CD4-positive, alpha-beta T cell treated with Interleukin-6 at 100 ng/mL for 8 hours (primary cell): ENCODE measurements around the gene CSK.
A peak's percentile ranks its signal among the peaks of the same experiment; 100 is the strongest.
"Not testable (repeated sequence)": the region's sequence is repeated elsewhere in the genome, so short reads cannot be mapped to it uniquely, and the experiment has no call there.

Experiments
- DNase-seq: peaks from one replicate; pipeline ENCODE4 v3.0.0-alpha.2; 2020; ENCODE audit warnings: mixed read lengths, low spot score

Gene CSK

DNA sequence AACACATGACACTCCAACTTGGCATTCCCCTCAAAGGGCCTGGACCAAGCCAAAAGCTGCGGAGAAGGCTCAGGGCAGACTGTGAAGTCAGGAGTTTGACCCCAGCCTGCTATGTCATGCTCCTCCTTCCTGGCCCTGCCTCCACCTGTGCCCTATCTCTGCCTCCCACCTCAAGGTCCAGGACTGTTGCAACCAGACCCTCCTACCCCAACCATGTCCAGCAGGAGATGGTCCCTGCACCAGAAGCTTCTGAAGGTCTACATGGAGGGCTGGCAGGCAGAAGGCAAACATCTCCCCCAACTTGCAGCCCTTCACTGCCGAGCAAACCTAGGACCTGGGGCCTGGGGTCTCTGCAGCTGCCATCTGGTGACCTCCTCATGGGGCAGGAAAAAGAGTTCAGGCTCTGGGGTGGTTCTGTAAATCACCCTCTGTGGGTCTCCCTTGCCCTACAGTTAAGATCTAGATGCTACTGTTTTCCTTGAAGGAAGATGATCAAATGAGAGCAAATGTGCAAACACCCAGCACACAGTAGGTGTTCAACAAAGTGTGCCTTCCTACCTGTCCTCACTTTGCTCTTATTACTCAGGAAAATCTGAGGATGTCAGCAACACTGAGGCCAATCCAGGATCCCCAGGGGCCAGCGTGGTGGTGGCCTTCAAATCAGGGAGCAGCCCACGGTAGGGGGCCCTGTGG is 11.5 kb upstream of the CSK start:
- no peak for DNase-seq

DNA sequence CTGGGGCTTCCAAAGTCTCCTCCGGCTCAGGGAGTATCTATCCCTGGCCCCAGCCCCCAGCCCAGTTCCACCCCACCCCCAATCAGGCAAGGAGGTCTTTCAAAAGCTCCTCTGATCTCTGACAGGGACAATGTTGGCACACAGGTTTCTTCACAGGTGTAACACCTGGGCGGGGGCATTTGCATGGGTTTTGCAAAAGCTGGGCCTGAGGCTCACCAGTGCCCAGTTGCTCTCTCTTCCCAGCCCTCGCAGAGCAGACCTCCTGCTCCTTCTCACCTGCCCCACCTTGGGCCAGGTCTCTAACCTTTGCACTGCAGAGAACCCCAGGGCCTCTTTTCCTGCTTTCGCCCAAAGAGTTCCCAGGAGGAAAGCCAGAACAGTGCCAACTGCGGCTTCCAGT is 8.6 kb upstream of the CSK start:
- DNase-seq = no peak

DNA sequence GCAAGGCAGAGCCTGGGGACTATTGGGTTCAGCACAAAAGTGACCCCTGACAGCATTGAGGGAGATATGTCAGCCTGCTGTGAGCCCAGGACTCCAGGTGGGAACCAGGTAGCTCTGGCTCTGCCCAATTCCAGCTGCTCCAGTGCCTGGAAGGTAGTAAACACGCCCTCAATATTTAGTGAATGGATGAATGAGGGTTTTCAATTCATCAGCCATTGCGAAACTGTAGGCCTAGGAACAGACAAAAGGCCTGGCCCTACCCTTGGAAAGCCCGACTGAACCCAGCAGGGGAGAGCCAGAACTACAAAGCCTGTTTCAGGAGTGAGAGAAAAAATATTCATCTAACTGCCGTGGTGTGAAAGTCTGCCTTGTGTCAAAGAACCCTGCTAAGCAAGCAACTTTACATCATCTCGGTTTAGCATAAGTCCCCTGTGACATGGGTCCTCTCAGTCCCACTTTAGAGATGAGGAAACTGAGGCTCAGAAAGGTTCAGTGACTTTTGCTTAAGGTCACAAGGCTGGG is 8.1 kb upstream of the CSK start:
- DNase-seq = no peak

DNA sequence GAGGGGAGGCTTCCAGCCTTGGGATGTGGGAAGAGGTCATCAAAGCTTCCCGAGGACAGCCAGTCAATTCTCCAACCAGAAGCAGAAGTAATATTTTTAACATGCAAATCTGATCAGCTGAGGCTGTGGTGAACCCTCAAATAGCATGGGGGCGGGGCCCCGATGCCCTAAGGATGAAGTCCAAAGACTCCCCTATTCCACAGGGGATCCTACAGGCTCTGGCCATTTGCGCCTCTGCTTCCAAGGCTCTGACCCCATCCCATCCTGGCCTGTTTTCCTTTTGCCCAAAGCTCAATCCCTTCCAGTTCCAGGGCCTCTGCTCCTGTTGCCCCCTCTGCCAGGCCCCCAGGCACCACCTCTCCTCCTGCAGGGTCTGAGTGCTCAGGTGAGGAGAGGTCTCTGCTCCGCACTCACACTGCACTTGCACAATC is 6.7 kb upstream of the CSK start:
- DNase-seq = no peak

DNA sequence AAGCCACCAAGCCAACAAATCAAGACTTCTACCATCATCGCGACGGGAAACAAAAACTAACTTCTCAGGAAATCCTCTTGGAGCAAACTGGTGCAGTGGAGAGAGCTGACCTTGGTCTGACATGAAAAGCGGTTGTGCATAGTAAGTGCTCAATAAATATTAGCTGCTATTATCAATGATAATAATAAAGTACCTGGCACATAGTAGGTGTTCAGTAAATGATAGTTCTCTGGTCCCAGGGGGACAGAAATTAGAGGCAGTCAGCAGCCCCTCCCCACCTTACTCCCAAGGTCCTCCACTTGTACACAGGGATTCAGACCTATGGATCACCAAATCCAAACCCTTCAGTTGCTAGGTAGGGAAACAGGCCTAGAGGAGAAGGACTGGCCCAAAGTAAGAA is 6.0 kb upstream of the CSK start:
- DNase-seq = no peak

DNA sequence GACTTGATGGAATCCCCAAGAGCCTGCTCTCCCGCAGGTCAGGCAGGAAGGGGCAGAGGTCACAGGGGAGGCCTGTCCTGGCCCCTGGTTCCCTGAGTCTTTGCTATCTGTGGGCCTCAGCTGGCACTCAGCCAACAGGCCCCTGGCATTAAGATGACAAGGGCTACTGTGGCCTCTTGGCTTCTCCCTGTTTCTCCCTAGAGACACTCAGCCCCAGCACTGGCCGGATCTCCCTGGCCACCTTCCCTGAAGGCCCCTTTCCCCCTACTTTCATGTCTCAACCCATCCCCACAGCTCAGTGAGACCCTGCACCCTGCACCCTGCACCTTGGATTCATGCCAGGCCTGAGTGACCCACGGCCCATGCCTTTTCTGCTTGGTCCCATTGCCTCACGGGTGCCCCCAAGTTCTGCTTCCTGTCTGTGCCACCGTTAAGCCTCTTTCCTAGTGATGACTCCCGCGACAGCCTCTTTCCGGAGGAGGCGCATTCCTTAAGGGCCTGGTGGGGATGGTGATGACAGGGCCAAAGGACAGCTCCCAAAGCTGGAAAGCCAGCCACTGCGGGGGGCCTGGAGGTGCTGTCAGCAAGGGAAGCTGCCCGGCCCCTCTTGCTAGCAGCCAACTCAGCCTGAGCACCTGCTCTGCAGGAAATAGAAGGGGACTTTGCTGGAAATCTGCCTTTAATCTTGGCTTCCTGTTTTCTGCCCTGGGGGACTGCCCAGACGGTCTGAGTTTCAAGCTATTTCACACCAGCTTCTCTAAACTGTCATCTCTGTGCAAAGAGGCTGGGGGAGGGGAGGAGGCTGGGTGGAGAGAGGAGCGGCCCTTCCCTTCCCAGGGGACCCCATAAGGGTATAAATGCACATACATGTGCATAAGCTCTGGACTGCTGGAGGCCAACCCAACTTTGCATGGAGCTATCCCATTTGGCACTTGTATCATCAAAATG is 4.8 kb upstream of the CSK start:
- peak; percentile 83 for DNase-seq

DNA sequence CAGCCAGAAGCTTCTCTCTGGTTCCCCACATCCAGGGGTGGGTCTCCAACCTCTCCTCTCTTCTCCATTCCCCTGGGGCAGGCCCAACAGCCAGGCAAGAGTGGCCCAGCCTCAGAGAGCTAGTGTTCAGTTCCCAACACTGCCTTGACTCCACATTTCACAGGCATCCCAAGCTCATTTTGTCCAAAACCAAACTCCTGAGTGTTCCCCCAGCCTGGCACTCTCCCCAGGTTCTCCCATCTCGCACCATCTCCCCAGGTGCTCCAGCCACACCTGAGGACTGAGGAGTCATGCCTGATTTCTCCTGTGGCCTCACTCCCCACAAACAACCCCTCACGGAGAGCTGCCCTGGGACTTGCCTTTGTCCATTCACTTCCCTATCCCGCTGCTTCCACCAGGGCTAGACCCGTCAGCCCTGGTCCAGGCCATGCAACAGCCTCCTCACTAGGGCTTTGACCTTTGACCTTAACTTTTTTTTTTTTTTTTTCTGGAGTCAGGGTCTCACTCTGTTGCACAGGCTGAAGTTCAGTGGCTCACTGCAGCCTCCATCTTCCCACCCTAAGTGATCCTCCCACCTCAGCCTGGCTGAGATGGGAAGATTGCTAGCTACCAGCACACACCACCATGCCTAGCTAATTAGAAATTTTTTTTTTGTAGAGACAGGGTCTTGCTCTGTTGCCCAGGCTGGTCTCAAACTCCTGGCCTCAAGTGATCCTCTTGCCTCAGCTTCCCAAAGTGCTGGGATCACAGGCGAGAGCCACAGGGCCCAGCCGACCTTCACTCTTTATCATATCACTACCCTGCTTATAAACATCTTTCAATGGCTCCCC is 3.9 kb upstream of the CSK start:
- no peak for DNase-seq

DNA sequence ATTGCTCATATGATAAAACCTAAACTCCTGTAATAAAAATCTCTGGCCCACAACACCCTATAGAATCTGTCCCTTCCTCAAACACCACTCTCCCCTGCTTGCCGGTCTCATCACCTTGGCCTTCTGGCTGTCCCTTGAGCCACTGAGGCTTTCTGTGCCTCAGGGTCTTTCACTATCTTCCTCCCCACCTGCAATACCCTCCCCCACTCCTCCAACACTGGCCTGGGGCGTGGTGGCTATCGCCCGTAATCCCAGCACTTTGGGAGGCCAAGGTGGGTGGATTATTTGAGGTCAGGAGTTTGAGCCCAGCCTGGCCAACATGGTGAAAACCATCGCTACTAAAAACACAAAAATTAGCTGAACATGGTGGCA is 3.3 kb upstream of the CSK start:
- no peak for DNase-seq

DNA sequence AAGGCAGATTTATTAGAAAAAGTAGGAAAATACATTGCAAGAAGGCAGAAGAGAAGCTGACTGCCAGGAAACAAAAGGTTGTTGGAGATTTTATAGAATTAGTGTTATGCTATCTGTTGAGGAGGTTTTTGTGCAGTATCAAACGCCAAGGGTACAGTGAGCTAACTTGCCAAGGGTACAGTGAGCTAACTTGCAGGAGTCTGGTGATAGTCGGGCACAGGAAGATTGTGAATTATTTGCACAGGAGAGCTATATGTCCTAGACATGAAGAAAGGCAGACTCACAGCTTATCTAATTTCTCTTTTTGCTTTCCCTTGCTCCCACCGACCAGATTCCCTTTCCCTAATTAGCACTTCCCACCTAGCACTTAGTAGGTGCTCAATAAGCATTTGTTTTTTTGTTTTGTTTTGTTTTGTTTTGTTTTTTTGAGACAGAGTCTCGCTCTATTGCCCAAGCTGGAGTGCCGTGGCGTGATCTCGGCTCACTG is 2.7 kb upstream of the CSK start:
- DNase-seq = no peak

DNA sequence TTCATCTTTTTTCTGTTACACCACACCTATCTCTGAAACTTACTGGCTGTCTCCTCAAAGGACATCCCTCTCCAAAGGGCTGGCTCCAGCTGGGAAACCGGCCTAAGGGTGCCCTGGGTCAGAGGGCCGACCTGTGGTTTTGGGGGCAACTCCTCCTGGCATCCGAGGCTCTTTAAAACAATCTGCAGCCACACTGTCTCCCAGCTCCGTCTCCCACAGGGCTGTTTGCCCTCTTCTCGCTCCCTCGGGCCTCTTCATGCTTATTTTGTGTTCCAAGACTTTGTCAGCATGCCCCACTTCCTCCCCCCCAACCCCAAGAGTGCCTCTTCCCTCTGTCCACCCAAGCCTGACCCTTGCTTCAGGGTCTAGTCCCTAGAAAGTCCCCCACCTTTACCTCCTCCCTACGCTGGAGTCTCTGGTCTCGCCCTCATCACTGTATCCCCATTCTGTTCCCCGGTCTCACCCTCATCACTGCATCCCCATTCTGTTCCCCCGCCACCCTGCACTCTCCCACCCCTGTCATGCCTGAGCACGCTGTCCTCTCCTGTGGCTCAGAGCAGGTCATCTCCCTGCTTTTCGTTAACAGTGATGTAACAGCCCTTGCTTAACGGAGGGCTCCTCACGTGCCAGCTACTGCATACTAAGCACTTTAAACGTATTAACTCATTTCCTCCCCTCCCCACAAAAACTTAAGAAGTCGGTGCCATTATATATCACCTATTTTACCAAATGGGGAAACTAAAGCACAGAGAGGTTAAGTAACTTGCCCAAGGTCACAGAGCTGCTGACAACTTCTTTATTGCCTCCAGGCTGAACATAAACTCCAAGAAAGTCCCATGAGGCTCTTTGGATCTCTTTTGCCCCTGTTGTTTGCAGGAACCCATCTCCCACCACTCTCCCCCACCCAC is 1.1 kb upstream of the CSK start:
- DNase-seq = peak; percentile 66

DNA sequence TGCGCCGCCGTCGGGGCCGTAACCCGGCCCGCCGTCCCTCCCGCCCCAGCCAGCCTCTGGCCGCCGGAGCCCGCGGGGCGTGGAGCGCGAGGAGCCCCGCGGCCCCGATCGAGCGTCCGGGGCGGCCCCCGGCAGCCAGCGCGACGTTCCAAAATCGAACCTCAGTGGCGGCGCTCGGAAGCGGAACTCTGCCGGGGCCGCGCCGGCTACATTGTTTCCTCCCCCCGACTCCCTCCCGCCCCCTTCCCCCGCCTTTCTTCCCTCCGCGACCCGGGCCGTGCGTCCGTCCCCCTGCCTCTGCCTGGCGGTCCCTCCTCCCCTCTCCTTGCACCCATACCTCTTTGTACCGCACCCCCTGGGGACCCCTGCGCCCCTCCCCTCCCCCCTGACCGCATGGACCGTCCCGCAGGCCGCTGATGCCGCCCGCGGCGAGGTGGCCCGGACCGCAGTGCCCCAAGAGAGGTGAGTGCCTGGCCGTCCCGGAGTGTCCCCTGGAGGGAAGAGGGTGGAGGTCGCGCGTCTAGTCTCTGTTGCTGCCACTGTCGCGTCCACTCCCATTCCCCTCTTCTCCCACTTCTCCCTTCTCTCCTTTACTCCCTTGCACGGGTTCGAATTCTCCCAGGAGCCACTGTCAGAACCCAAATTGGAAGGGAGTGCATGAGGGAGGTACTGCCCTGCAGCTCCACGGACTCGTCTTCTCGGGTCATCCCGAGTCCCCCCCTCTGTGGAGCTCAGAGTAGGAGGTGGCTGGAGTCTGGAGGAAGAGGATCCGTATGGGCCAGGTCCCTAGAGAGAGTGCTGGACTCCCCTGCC is 585 bp downstream of the CSK start:
- peak; percentile 68 for DNase-seq

DNA sequence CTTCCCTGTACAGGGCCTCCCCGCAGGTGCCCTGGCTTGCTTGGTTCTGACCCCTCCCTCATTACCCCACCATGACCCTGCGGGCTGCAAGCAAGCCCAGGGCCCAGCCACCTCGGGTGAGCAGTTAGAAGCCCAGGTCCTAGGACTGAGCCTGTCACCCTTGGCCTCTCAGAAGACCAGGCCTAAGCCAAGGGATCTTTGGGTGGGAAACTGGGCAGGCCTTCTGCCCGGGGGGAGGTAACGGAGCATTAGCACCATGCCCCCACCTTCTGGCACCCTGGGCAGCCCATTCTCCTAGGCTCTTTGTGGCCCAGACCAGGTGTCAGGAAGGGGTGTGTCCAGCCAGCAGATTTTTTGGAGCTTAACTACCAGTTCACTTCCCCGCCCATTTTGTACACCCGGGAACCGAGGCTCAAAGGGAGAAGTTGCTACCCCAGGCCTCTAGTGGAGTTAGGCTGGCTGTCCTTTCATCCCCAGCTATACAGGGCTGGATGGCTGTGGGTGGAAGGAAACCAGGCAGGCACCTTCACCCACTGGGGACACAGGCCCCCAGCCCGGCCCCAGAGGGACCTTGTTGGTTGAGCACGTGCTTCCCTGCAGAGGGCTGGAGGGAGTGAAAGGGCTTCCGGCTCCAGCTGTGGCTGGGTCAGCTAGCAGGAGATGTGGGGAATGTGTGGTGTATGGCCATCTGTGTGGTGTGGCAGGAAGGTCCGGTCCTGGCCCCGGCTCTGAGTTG is 1.4 kb downstream of the CSK start:
- DNase-seq = no peak

DNA sequence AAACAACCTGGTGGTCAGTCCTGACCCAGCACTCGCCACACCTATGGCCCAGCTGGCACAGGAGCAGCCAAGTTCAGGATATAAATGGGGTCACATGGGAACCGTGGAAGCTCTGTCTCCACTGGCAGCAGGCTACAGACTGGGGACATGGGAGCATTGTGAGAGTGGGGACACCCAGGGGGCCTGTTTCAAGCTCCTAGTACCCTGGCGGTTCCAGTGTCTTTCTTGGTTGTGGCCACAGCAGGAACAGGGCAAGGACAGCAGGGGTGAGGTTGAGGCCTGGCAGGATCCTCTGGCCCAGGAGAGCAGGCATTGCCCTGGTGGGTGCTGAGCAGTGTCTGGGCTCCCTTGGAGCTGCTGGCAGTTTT is 1.9 kb downstream of the CSK start:
- no peak for DNase-seq

DNA sequence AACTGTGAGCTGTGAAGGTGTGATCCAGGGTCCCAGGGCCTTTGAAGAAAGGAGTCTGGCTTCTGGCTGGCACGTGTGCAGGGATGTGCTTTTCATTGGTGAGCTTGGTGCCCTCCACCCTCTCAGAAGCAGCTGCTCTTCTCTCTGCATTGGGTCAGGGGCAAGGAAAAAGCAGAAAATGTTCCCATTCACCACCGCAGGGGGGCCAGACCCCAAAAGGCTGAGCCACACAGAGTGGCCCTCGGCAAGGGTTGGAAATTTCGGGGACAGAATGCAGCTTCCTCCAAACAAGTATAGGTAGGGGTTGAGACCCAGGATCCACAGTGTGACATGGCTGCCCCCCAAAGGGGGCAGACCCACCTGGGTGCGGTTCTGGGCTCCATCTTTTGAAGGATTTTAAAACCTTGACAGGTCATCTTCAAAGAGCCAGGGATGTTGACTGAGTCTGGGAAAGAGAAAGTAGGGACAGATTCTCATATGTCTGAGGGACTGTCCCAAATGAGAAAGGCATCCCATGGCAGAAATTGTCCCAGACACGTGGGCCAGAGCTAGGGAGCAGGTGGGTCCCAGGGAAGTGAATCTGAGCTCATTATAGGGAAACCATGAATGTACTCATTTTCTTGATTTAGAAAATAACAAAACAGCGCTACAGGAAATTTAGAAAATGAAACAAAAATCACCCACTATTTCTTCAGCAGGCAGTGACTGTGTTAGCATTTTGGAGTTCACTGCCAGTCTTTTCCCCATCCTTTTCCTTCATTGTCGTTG is 2.7 kb downstream of the CSK start:
- DNase-seq = no peak

DNA sequence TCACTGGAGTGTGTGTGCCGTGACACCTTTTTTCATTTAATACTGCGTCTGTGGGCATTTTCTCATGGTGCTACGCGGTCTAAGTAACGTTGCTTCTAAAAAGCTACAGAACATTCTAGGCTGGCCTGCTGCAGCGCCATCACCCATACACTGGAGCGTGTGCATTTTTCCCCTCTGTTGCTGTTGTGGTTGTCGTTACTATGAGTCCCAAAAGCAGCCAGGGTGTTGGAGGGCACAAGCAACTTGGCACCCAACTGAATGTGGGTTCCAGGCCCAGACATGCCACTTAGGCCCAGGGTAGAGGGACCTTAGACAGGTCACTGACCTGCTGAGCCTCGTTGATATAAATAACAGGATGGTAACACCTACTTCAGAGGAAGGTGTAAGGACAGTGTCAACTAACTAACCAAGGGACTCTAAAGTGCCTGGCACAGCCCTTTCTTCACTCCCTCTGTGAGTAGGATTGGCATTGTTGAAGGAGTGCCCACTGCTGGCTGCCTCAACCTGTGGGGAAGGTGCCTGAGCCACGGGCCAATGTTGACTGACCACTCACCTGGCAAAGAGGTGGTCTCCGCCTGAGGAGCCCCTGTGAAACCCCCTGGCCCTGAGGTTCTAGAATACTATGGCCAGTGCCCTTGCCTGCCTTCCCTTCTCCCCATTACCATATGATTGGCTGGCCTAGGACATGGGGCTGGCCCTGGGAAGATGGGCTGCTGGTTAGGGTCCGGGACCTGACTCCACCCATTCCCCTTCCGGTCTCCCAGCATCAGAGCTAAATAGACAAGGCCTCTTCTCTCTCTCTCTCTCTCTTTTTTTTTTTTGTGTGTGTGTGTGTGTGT is 3.5 kb downstream of the CSK start:
- peak; percentile 54 for DNase-seq

DNA sequence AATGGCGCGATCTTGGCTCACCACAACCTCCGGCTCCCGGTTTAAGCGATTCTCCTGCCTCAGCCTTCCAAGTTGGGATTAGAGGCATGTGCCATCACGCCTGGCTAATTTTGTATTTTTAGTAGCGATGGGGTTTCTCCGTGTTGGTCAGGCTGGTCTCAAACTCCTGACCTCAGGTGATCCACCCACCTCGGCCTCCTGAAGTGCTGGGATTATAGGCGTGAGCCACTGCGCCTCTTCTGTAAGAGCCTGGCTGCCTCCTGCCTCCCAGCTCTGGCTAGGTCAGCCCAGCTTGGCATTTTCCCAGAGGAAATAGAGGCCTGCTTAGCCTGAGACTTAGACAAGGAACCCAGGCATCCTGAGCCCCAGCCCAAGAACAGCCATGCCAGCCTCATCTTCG is 4.2 kb downstream of the CSK start:
- DNase-seq = not testable (repeated sequence)

DNA sequence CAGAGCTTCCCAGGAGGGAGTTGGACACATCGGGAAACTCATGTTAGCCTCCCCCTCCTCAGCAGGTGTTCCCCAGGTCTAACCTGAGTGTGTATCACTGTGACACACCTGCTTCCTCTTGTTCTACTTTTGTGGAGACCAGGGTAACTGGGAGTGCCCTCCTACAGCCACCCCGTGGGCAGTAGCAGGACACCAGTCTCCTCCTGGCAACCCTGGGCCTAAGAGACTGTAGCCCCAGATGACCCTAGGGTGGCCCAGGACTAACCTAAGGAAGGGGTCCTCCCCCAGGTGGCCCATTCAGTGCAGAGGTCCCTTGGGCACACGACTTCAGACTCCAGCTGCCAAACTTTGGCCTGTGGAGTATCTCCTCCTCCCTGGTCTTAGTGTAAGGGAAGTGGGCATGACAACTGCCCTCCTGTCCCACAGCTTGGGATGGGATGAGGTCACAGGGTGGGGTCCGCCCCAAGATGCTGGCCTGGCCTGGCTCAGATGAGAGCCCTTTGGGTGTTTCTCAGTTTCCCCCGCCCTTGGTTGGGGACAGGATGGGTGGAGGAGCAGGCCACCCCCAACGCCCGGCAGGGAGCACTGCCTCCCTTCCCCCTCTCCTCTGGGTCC is 4.8 kb downstream of the CSK start:
- no peak for DNase-seq
